Vagina (tissue), 2 donors: Measurements from ENCODE around the gene NTNG1. TPM values are rescaled to one million over a fixed set of nuclear protein-coding genes. Genes with fewer than 3 reads are reported as not detected.

Experiments used
- DNase-seq, 2 donors: peaks; one replicate each; pipeline ENCODE4 v3.0.0-alpha.2; 2017; ENCODE audit errors: extremely low spot score in 2 of 2
- H3K27ac ChIP-seq: fragments of 200-600 bp; sonication (generic); one replicate; pipeline ENCODE4 v1.5.1; 2019
- H3K27me3 ChIP-seq: fragments of 200-600 bp; sonication (generic); one replicate; pipeline ENCODE4 v1.5.1; 2019
- H3K36me3 ChIP-seq, 2 donors: fragments of 200-600 bp; sonication (generic); one replicate each; pipeline ENCODE4 v1.5.1; 2017 to 2019
- H3K4me1 ChIP-seq: fragments of 200-600 bp; sonication (generic); one replicate; pipeline ENCODE4 v1.5.1; 2019
- H3K4me3 ChIP-seq, 2 donors: fragments of 200-600 bp; sonication (generic); 1 replicate in 1 of 2; 2 replicates in 1 of 2; pipeline ENCODE4 v1.5.1; 2016 to 2019
- H3K9me3 ChIP-seq: fragments of 200-600 bp; sonication (generic); one replicate; pipeline ENCODE4 v1.5.1; 2019
- CTCF ChIP-seq, 3 experiments: fragments of 450-650 bp in 2 of 3; fragments of 200-600 bp in 1 of 3; sonication (generic) in 1 of 3; IDR thresholded peaks; one replicate each; pipeline ENCODE4 v1.5.1; 2017 to 2019; ENCODE audit warnings: antibody characterized with exemption in 3 of 3, mild to moderate bottlenecking in 2 of 3, moderate library complexity in 2 of 3
- POLR2A ChIP-seq, 2 donors: fragments of 450-650 bp; IDR thresholded peaks; one replicate each; pipeline ENCODE4 v1.6.1; 2017; ENCODE audit warnings: antibody characterized with exemption in 2 of 2, mild to moderate bottlenecking in 2 of 2, moderate library complexity in 2 of 2
- POLR2AphosphoS5 ChIP-seq, 2 donors: sonication (generic); formaldehyde crosslinking; IDR thresholded peaks; one replicate each; pipeline ENCODE4 v1.9.0; 2017; ENCODE audit warnings: antibody characterized with exemption in 2 of 2, mild to moderate bottlenecking in 2 of 2, low read depth in 1 of 2; ENCODE audit not compliant: insufficient read depth in 1 of 2
- intact Hi-C: fragments of 100-400 bp; cut with DNase I; formaldehyde crosslinking; loops from one replicate; pipeline ENCODE4 v1.15.1; 2023
- total RNA-seq: library from RNA; depleted of rRNA; stranded (reverse); fragments of >200 nt; gene quantifications from one replicate; pipeline ENCODE4 v1.2.3, GENCODE V29; 2016

Gene NTNG1
- total RNA-seq, 1 donor from 2014 or later = 6.6 TPM

GRCh38 chr1:107098961-107099360, 41.9 kb upstream of the NTNG1 start:
- intact Hi-C loops = no loop called here
- no peaks in the 10 kb centered on the region for H3K27me3 ChIP-seq
- no peaks in the 10 kb centered on the region for H3K4me1 ChIP-seq
- H3K36me3 ChIP-seq = no peaks in the 10 kb centered on the region
- H3K9me3 ChIP-seq = no peaks in the 10 kb centered on the region
- no peak overlapping the region for H3K4me3 ChIP-seq
- H3K27ac ChIP-seq = no peak overlapping the region
- TF ChIP-seq POLR2AphosphoS5 (IDR thresholded peaks at IDR 0.05; ENCODE audit: insufficient read depth in 1 of 2, low read depth in 1 of 2) = no peak
- TF ChIP-seq POLR2A (IDR thresholded peaks at IDR 0.05) = no peak
- no peak for TF ChIP-seq CTCF (IDR thresholded peaks at IDR 0.05)
- DNase-seq = no peak

DNA sequence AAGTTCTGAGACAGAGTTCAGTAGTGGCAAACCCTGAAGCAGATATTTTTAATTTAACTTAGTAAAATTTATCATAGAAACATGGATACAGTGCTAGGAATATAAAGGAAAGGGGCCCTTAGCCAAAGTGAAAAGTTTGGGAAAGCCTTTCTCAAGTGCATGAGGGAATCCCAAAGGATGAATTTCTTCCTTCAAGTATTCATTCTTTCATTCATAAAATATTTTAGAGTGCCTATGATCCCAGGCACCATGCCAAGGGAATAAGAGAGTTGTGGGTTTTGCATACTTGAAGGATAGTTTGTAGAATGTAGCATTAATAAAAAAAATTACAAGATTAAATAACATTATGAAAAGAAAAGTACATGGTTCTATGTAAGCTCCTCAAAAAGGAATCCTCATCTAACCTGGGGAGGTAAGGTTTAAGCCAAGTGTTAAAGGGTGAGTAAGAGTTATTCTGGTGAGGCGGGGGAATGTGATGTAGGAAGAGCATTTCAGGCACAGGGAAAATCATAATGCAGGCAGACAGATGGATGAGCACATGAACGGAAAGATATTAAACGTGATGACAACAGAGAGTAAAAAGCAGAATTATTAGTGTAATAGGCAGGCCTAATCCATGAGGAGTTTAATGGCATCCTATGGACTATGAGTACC, 40.4 kb upstream of the NTNG1 start:
- TF ChIP-seq CTCF (IDR thresholded peaks at IDR 0.05) (no peak), POLR2A (IDR thresholded peaks at IDR 0.05) (no peak), POLR2AphosphoS5 (IDR thresholded peaks at IDR 0.05; ENCODE audit: insufficient read depth in 1 of 2, low read depth in 1 of 2) (no peak)
- intact Hi-C loops = no loop called here

DNA sequence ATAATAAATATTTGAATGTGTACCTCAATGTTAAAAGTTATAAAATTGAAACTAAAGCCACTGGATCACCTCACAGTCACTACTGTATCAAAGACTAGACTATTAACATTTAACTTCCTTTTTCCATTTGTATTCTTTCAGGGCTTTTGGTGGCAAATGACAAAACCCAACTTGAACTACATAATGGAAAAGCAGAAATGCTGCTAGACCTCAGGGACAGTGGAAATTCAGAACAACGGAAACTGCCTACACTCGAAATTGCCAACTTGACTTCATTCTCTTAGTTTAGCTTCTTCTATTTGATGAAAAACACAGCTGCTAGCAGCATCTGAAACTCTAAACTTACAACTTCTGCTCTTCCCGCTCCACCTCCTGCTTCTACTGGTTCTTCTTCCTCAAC, 34.9 kb upstream of the NTNG1 start:
- Histone ChIP-seq H3K4me3 (no peak overlapping the region), H3K27ac (no peak overlapping the region), H3K4me1 (no peaks in the 10 kb centered on the region), H3K27me3 (no peaks in the 10 kb centered on the region), H3K9me3 (no peaks in the 10 kb centered on the region), H3K36me3 (no peaks in the 10 kb centered on the region)
- intact Hi-C loops = no loop called here
- DNase-seq = no peak
- no peak for TF ChIP-seq CTCF (IDR thresholded peaks at IDR 0.05)
- TF ChIP-seq POLR2AphosphoS5 (IDR thresholded peaks at IDR 0.05; ENCODE audit: insufficient read depth in 1 of 2, low read depth in 1 of 2) = no peak
- no peak for TF ChIP-seq POLR2A (IDR thresholded peaks at IDR 0.05)

More for the DNA sequence above, 40.4 kb upstream of the NTNG1 start:
- Histone ChIP-seq H3K27ac (no peak overlapping the region), H3K4me1 (no peaks in the 10 kb centered on the region), H3K4me3 (no peak overlapping the region), H3K27me3 (no peaks in the 10 kb centered on the region), H3K36me3 (no peaks in the 10 kb centered on the region), H3K9me3 (no peaks in the 10 kb centered on the region)
- DNase-seq = no peak

DNA sequence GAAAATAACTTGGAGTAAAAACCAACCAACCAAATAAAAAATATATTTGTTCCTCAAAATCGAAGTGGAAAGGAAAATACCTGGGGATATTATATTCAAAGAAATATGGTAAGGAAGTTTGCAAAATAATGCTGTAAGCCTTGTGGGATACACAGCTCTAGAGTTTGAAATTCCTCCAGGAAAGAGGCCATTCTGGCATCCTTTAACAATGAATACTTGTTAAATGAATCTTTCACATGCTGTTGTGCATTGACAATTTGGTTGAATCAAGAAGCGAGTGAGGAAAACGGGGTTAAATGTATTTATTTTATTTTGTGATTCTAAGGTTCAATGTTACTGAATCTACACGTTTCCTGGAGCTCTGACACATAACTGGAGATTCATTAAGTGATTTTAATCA, 30.5 kb upstream of the NTNG1 start:
- Histone ChIP-seq H3K27me3 (no peaks in the 10 kb centered on the region), H3K36me3 (no peaks in the 10 kb centered on the region), H3K9me3 (no peaks in the 10 kb centered on the region), H3K27ac (no peak overlapping the region), H3K4me3 (no peak overlapping the region), H3K4me1 (no peaks in the 10 kb centered on the region)
- intact Hi-C loops = no loop called here
- TF ChIP-seq POLR2AphosphoS5 (IDR thresholded peaks at IDR 0.05; ENCODE audit: insufficient read depth in 1 of 2, low read depth in 1 of 2) = no peak
- TF ChIP-seq CTCF (IDR thresholded peaks at IDR 0.05) = no peak
- no peak for DNase-seq

DNA sequence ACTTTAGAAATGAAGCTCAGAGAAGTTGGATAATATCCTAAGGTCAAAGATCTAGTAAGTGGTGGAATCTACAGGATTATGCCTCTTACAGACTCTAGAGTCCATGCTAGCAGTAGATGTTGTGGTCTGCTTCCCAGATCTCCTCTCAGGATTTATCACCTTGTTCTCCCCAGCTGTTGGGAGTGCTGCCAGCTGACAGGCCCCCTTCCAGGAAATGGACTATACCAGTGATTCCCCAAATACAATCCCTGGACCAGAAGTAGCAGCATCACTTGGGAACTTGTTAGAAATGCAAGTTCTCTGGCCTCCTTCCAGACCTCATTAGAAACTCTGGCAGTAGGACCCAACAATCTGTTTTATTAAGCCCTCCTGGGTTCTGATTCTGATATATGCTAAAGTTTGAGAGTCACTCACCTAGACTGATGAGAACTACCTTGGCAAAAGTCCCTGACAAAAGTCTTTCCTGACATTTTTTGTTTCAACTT, 24.5 kb upstream of the NTNG1 start:
- no peaks in the 10 kb centered on the region for H3K4me1 ChIP-seq
- no peaks in the 10 kb centered on the region for H3K27me3 ChIP-seq
- H3K4me3 ChIP-seq = no peak overlapping the region
- intact Hi-C loops = no loop called here
- no peak overlapping the region for H3K27ac ChIP-seq
- no peak for DNase-seq
- no peak for TF ChIP-seq POLR2A (IDR thresholded peaks at IDR 0.05)
- no peak for TF ChIP-seq CTCF (IDR thresholded peaks at IDR 0.05)
- no peak for TF ChIP-seq POLR2AphosphoS5 (IDR thresholded peaks at IDR 0.05; ENCODE audit: insufficient read depth in 1 of 2, low read depth in 1 of 2)
- no peaks in the 10 kb centered on the region for H3K36me3 ChIP-seq
- H3K9me3 ChIP-seq = no peaks in the 10 kb centered on the region
